ENCODE results near the gene MCM7. TPM values are rescaled to one million over a fixed set of nuclear protein-coding genes. Genes with fewer than 3 reads are reported as not detected.
"Not testable (repeated sequence)": the region's sequence is repeated elsewhere in the genome, so short reads cannot be mapped to it uniquely, and the experiment has no call there.

The MCM7 gene
- total RNA-seq, 2 experiments from 2014 or later, result 405 to 409 TPM

DNA sequence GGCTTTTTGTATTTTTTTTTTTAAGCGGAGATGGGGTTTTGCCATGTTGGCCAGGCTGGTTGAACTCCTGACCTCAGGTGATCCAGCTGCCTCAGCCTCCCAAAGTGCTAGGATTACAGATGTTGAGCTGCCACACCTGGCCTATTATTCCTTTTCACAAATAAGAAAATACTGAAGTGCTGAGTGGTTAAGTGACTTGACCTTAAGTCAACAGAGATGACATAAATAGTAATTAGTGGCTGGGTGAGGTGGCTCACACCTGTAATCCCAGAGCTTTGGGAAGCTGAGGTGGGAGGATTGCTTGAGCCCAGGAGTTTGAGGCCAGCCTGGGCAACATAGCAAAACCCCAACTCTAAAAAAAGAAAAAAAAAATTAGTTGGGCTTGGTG, 29.0 kb upstream of the MCM7 start:
- H3K9me3 Mint-ChIP-seq (ENCODE audit: low read depth); H3K4me3 Mint-ChIP-seq; H3K36me3 Mint-ChIP-seq; H3K27me3 Mint-ChIP-seq; DNase-seq; ATAC-seq; H3K27ac Mint-ChIP-seq: not testable (repeated sequence)
- CTCF ChIA-PET, result interaction anchor here (0.7 to 6.9 kb wide), 28 partner anchors 10 to 299 kb away, joined by 3 to 61 read pairs (median 5); partner anchors contain the start of genes AP4M1, CNPY4, COPS6 and GPC2
- H3K4me1 Mint-ChIP-seq, result peaks cover 33% of the 10 kb centered on the region

DNA sequence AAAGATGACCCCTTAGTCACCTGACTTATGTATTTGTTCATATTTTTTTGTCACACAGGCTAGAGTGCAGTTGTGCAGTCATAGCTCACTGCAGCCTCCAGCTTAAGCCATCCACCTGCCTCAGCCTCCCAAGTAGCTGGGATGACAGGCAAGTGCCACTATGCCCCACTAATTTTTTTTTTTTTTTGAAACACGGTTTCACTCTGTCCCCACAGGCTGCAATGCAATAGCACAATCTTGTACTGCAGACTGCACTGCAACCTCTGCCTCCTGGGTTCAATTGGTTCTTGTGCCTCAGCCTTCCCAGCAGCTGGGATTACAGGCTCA, 27.4 kb upstream of the MCM7 start:
- H3K4me1 Mint-ChIP-seq, result peaks cover 44% of the 10 kb centered on the region
- H3K27me3 Mint-ChIP-seq, result no peaks in the 10 kb centered on the region
- no peaks in the 10 kb centered on the region for H3K9me3 Mint-ChIP-seq (ENCODE audit: low read depth)
- DNase-seq (no peak), ATAC-seq (no peak)
- CTCF ChIA-PET, result interaction anchor here (0.6 to 6.9 kb wide), 16 partner anchors 8 to 279 kb away, joined by 3 to 61 read pairs (median 4); partner anchors contain the start of genes AP4M1, CNPY4, MCM7 and TRAPPC14
- peak overlapping the region; percentile 88 for H3K27ac Mint-ChIP-seq
- H3K36me3 Mint-ChIP-seq, result peaks cover 8% of the 10 kb centered on the region
- peak overlapping the region; percentile 89 for H3K4me3 Mint-ChIP-seq

DNA sequence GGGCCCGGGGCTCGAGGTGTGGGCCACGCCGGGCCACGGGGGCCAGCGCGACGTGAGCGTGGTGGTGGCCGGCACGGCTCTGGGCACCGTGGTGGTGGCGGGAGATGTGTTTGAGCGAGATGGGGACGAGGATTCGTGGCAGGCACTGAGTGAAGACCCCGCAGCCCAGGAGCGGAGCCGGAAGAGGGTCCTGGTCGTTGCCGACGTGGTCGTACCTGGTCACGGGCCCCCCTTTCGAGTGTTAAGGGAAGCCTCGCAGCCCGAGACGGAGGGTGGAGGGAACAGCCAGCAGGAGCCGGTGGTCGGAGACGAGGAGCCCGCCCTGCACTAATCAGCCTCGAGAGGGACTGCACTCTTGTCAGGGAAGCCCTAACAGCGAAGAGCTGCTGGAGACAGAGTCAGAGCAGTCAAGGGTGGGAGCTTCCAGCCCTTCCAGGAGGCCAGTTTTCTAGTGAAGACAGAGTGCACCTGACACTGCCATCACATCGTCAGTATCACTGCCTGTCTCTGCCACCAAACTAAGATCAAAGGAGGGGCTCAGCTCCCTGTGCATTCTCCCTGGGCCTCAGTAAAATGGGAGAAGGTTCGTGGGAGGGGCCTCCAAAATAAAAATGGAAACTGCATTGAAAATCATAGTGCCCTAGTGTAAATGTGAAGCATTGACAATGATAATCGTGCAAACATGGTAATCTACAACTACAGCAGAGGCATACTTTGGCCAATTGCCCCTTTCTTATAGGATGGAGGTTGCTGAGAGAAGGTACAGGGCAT, 26.9 kb upstream of the MCM7 start:
- H3K4me1 Mint-ChIP-seq, result peaks cover 44% of the 10 kb centered on the region
- H3K36me3 Mint-ChIP-seq, result peaks cover 9% of the 10 kb centered on the region
- ATAC-seq (peak; percentile 8), DNase-seq (peak; percentile 54)
- H3K27me3 Mint-ChIP-seq, result no peaks in the 10 kb centered on the region
- H3K4me3 Mint-ChIP-seq, result peak overlapping the region; percentile 89
- CTCF ChIA-PET, result interaction anchor here (0.9 to 6.9 kb wide), 12 partner anchors 7 to 279 kb away, joined by 3 to 61 read pairs (median 4); partner anchors contain the start of genes AP4M1, CNPY4, MCM7 and TRAPPC14
- H3K27ac Mint-ChIP-seq, result peak overlapping the region; percentile 88
- H3K9me3 Mint-ChIP-seq (ENCODE audit: low read depth), result no peaks in the 10 kb centered on the region

DNA sequence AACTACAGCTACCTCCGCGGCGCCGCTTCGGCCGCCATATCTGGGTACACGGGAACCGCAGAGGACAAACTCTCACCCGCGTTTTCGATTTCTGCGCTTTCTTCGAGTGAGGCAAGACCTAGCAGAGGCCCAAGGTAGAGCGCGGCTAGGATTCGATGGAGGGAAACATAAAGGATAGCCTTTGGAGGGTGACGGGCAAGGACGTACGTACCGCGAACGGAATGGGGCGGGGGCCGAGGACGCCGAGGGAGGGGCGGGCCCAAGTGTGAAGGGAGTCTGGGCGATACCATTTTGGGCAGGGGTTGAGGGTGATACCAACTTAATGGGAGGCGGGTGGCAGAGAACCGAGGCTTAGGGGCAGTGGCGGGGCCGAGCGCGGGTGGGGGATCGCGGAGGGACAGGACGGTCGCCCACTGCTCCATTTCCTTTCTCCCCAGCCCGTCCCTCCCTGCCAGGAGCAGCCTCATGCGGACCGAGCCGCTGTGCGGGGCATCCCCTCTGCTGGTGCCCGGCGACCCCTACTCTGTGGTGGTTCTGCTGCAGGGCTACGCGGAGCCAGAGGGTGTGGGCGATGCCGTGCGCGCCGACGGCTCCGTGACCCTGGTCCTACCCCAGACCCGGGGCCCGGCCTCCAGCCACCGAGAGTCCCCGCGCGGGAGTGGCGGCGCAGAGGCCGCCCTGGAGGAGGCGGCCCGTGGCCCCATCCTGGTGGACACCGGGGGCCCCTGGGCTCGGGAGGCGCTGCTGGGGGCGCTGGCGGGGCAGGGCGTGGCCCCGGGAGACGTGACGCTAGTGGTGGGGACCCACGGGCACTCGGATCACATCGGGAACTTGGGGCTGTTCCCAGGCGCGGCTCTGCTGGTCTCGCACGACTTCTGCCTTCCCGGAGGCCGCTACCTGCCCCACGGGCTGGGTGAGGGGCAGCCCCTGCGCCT, 26.0 kb upstream of the MCM7 start, which contains the start of gene MBLAC1:
Gene MBLAC1, plus strand, starts transcription at position 37 of the 935 bp plus-strand sequence. Its CDS starts 429 bp downstream, at position 466.
- Mint-ChIP-seq H3K36me3 (peaks cover 13% of the 10 kb centered on the region), H3K9me3 (ENCODE audit: low read depth) (no peaks in the 10 kb centered on the region), H3K4me3 (peak within 1 kb of the TSS; percentile 89), H3K27ac (peak within 1 kb of the TSS; percentile 98), H3K27me3 (no peaks in the 10 kb centered on the region), H3K4me1 (peaks cover 41% of the 10 kb centered on the region)
- ATAC-seq (peak; percentile 79), DNase-seq (peak; percentile 94)
- CTCF ChIA-PET, result interaction anchor here (0.9 to 6.9 kb wide), 10 partner anchors 11 to 133 kb away, joined by 3 to 60 read pairs (median 4); partner anchors contain the start of genes AP4M1, MCM7 and ZKSCAN1

DNA sequence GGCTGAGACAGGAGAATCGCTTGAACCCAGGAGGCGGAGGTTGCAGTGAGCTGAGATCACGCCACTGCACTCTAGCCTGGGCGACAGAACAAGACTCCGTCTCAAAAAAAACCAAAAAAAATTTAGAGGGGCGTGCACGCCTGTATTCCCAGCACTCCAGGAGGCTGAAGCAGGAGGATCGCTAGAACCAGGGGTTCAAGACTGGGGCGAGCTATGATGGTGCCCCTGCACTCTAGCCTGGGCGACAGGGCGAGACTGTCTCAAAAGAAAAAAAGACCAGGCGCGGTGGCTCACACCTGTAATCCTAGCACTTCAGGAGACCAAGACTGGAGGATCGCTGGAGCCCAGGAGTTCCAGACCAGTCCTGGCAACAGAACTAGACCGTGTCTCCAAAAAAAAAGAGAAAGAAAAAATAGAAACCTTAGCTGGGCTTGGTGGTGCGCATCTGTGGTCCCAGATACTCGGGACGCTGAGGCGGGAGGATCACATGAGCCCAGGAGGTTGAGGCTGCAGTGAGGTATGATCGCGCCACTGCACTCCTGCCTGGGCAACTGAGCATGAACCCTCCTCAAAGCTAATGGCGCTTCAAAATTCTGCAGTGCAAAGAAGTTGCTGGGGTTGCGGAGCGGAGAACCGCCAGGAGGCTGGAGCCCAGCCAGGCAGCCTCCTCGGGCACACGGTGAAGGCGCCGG, 25.2 kb upstream of the MCM7 start:
- DNase-seq (no peak), ATAC-seq (peak; percentile 35)
- Mint-ChIP-seq H3K4me3 (peak overlapping the region; percentile 89), H3K27me3 (no peaks in the 10 kb centered on the region), H3K36me3 (peaks cover 15% of the 10 kb centered on the region), H3K9me3 (ENCODE audit: low read depth) (no peaks in the 10 kb centered on the region), H3K4me1 (peaks cover 42% of the 10 kb centered on the region), H3K27ac (peak overlapping the region; percentile 98)
- CTCF ChIA-PET, result interaction anchor here (0.7 to 1.6 kb wide), 8 partner anchors 12 to 132 kb away, joined by 3 to 7 read pairs (median 4); partner anchors contain the start of genes AP4M1, MCM7 and ZKSCAN1

DNA sequence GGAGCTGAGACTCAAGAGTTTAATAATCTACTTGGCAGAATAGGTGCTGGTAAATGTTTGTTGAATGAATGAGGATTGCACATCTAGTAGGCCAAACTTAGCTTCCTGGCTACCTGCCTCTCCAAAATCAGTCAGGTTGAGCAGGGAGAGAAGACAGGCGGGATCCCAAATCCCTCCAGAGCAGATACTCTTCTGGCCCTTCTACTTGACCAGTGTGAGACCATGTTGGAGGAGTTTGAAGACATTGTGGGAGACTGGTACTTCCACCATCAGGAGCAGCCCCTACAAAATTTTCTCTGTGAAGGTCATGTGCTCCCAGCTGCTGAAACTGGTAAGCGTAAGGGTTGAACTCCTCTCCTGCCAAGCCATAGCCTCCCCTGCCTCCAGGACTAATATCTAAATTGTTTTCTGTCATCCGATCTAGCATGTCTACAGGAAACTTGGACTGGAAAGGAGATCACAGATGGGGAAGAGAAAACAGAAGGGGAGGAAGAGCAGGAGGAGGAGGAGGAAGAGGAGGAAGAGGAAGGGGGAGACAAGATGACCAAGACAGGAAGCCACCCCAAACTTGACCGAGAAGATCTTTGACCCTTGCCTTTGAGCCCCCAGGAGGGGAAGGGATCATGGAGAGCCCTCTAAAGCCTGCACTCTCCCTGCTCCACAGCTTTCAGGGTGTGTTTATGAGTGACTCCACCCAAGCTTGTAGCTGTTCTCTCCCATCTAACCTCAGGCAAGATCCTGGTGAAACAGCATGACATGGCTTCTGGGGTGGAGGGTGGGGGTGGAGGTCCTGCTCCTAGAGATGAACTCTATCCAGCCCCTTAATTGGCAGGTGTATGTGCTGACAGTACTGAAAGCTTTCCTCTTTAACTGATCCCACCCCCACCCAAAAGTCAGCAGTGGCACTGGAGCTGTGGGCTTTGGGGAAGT, 23.4 kb upstream of the MCM7 start:
- Mint-ChIP-seq H3K4me3 (no peak overlapping the region), H3K27me3 (no peaks in the 10 kb centered on the region), H3K9me3 (ENCODE audit: low read depth) (no peaks in the 10 kb centered on the region), H3K27ac (peak overlapping the region; percentile 56), H3K4me1 (peaks cover 43% of the 10 kb centered on the region), H3K36me3 (peaks cover 15% of the 10 kb centered on the region)
- ATAC-seq (no peak), DNase-seq (no peak)
- CTCF ChIA-PET, result interaction anchor here (0.6 to 1.5 kb wide), 3 partner anchors 8 to 289 kb away, joined by 3 to 9 read pairs (median 5); no protein-coding TSS in a partner anchor

DNA sequence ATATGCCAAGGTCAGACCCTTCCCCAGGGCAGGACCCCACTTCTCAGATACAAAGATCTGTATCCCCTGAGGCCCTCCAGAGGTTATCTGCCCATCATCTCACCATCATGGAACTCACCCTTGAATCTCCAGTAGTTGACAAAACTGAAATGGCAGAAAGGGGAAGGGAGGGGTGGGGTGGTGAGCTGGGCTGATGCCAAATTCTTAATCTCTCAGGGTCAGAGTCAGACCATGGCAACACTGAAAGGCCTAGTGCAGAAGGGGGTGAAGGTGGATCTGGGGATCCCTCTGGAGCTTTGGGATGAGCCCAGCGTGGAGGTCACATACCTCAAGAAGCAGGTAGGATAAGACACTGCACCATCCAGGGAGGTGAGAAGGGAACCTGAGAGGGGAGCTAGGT, 21.4 kb upstream of the MCM7 start:
- Mint-ChIP-seq H3K4me3 (no peak overlapping the region), H3K4me1 (peaks cover 39% of the 10 kb centered on the region), H3K27ac (no peak overlapping the region), H3K9me3 (ENCODE audit: low read depth) (no peaks in the 10 kb centered on the region), H3K27me3 (no peaks in the 10 kb centered on the region), H3K36me3 (peaks cover 15% of the 10 kb centered on the region)
- ATAC-seq (no peak), DNase-seq (no peak)
- CTCF ChIA-PET, result interaction anchor here (1.5 kb wide), 1 partner anchor 128 kb away, joined by 8 read pairs; no protein-coding TSS in a partner anchor

DNA sequence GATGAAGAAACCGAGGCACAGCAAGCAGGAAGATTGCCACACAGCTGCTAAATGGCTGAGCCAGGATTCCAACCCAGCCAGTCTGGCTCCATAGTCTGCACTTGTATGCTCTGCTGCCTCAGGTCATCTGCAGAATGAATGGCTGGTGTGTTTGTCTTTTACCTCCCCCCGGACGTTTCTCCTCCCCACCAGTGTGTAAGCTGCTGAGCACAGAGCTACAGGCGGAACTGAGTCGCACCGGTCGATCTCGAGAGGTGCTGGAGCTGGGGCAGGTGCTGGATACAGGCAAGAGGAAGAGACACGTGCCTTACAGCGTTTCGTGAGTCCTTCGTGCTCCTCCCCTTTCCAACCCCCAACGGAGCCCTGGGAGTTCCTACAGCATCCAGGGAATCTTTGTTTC, 20.9 kb upstream of the MCM7 start:
- Mint-ChIP-seq H3K4me3 (no peak overlapping the region), H3K36me3 (peaks cover 15% of the 10 kb centered on the region), H3K27ac (peak overlapping the region; percentile 47), H3K4me1 (peaks cover 39% of the 10 kb centered on the region), H3K9me3 (ENCODE audit: low read depth) (no peaks in the 10 kb centered on the region), H3K27me3 (no peaks in the 10 kb centered on the region)
- CTCF ChIA-PET, result interaction anchor here (0.7 to 1.5 kb wide), 2 partner anchors 92 to 128 kb away, joined by 3 to 8 read pairs; no protein-coding TSS in a partner anchor
- ATAC-seq, result no peak
- DNase-seq, result no peak

DNA sequence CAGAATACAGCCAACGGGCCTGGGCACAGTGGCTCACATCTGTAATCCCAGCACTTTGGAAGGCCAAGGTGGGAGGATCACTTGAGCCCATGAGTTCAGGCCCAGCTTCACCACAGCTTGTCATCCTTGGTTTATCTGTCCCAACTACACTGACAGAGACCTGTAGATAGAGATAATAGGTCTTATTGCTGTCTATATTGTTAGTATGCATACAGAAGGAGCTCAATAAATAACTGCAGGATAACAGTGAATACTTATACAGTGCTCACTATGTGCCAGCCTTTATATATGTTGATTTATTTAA, 19.5 kb upstream of the MCM7 start:
- DNase-seq (no peak), ATAC-seq (no peak)

DNA sequence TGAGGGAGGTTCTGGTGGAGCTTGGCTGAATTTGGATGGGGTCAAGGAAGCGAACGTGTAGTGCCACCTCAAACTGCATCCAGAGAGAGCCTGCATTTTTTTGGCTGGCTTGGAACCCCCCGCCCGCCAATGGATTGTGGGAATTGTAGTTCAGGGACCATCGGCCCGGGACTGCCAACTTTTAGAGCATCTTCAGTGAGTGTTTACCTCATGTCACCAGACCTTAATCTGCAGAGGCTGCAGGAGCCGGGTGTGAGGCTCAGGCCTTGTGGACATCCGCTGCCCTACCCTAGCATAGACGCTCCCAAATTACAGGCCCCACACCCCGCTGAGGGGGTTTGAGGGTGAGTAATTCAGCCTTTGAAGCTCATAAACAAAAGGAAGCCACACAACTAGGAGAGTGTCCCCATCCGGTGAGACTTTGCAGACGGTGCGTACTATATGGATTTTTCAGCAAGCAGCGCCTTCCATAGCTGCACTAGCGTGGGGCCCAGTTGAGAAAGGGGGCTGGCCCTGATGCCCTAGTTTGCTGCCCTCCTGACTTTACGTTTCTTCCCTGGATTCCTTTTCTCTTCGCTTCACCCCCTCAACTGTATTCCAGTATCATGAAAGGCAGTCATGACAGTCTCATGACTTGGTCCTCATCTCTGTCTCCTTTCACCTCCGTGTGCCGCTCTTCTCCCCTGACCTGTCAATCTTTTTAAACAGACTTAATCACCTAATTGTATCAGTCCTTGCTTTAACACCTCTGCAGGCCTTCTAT, 19.0 kb upstream of the MCM7 start:
- DNase-seq, result peak; percentile 86
- peak; percentile 63 for ATAC-seq
- H3K27me3 Mint-ChIP-seq, result no peaks in the 10 kb centered on the region
- H3K4me3 Mint-ChIP-seq, result peak overlapping the region; percentile 93
- CTCF ChIA-PET, result interaction anchor here (1.0 to 2.5 kb wide), 5 partner anchors 10 to 140 kb away, joined by 3 to 26 read pairs (median 4); partner anchors contain the start of genes AP4M1 and COPS6
- H3K4me1 Mint-ChIP-seq, result peaks cover 34% of the 10 kb centered on the region
- no peaks in the 10 kb centered on the region for H3K9me3 Mint-ChIP-seq (ENCODE audit: low read depth)
- H3K27ac Mint-ChIP-seq, result peak overlapping the region; percentile 91
- H3K36me3 Mint-ChIP-seq, result peaks cover 22% of the 10 kb centered on the region

More for the DNA sequence above, 19.5 kb upstream of the MCM7 start:
- CTCF ChIA-PET, result interaction anchor here (1.0 to 2.5 kb wide), 5 partner anchors 10 to 141 kb away, joined by 3 to 26 read pairs (median 4); partner anchors contain the start of genes AP4M1 and COPS6
- peak overlapping the region; percentile 91 for H3K27ac Mint-ChIP-seq
- H3K27me3 Mint-ChIP-seq, result no peaks in the 10 kb centered on the region
- peaks cover 38% of the 10 kb centered on the region for H3K4me1 Mint-ChIP-seq
- H3K4me3 Mint-ChIP-seq, result peak overlapping the region; percentile 93
- peaks cover 22% of the 10 kb centered on the region for H3K36me3 Mint-ChIP-seq
- H3K9me3 Mint-ChIP-seq (ENCODE audit: low read depth), result no peaks in the 10 kb centered on the region

Data from activated CD8-positive, alpha-beta memory T cell treated with anti-CD3 and anti-CD28 coated beads, Interleukin-2, amount 10 ng/mL, durations not matched to agents 7 days and 5 days (primary cell).